H1 (cell line): ENCODE data around the gene GSDMA.

Experiments
- ASH2L ChIP-seq: fragments of 200-600, 300-600 bp; sonication (generic); IDR thresholded peaks from one replicate; pipeline ENCODE4 v1.7.1; 2017; ENCODE audit warnings: low read length
- CEBPB ChIP-seq: IDR thresholded peaks from 2 replicates; pipeline ENCODE4 v1.6.1; 2012; ENCODE audit warnings: low read depth, low read length
- CREB1 ChIP-seq: IDR thresholded peaks from 2 replicates; pipeline ENCODE4 v1.6.1; 2012; ENCODE audit warnings: inconsistent platforms
- EP300 ChIP-seq, 2 experiments: IDR thresholded peaks; 1 replicate in 1 of 2; 2 replicates in 1 of 2; pipeline ENCODE4 v1.6.1; 2011 to 2012; ENCODE audit warnings: low read depth in 2 of 2, low read length in 2 of 2, mild to moderate bottlenecking in 2 of 2, borderline replicate concordance in 1 of 2, inconsistent platforms in 1 of 2, moderate library complexity in 1 of 2
- GTF2F1 ChIP-seq: IDR thresholded peaks from 2 replicates; pipeline ENCODE4 v1.6.1; 2012; ENCODE audit warnings: low read depth, low read length, improper control_type of control experiment, borderline replicate concordance
- PHF8 ChIP-seq: fragments of 200-600 bp; sonication (generic); conservative IDR thresholded peaks from 2 replicates; pipeline ENCODE4 v1.7.1; 2012; ENCODE audit warnings: low read depth, mild to moderate bottlenecking, inconsistent platforms, low read length, moderate library complexity
- POLR2A ChIP-seq, 2 experiments: IDR thresholded peaks; 1 replicate in 1 of 2; 2 replicates in 1 of 2; pipeline ENCODE4 v1.6.1; 2011; ENCODE audit warnings: low read depth in 2 of 2, low read length in 2 of 2, mild to moderate bottlenecking in 2 of 2; ENCODE audit errors: control extremely low read depth in 1 of 2
- POLR2AphosphoS5 ChIP-seq: IDR thresholded peaks from 2 replicates; pipeline ENCODE4 v1.6.1; 2011; ENCODE audit warnings: low read depth, low read length
- POU5F1 ChIP-seq: IDR thresholded peaks from 2 replicates; pipeline ENCODE4 v1.6.1; 2011; ENCODE audit warnings: low read depth, mild to moderate bottlenecking, low read length, moderate library complexity
- RNF2 ChIP-seq: fragments of 200-900, 300-1000 bp; sonication (generic); IDR thresholded peaks from 2 replicates; pipeline ENCODE4 v1.7.1; 2016; ENCODE audit warnings: borderline replicate concordance, low read depth, mild to moderate bottlenecking, antibody characterized with exemption, low read length; ENCODE audit not compliant: poor library complexity, severe bottlenecking; ENCODE audit errors: missing control alignments
- TF ChIP-seq, protein P1 (sequence below), 3 experiments: IDR thresholded peaks; 1 replicate in 2 of 3; 2 replicates in 1 of 3; pipeline versions ENCODE4 v1.5.1 to v1.6.1; 2011; ENCODE audit warnings: low read length in 3 of 3, mild to moderate bottlenecking in 3 of 3, inconsistent platforms in 2 of 3, low read depth in 1 of 3, moderate library complexity in 1 of 3; ENCODE audit not compliant: insufficient read depth in 1 of 3; ENCODE audit errors: control extremely low read depth in 1 of 3

DNA sequence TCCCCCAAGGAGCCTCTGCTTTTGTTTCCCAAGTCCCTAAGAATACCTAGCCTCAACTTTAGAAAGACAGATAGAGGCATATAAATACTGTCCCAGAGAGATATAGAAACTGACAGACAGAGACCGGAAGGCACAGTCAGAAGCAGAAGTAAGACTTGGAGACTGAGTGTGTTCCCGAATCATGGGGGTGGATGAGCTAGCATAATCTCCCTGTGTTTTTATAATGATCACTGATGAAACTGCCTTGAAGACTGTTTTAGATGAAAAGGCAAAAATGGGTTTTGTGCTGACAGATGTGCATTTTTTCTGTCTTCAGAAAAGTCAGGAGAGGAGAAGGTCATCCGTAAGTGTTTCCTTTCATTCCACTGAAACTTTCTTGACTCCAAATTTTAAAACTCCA is 9.5 kb downstream of the GSDMA start:
- TF ChIP-seq CEBPB (no peak), EP300 (IDR thresholded peaks at IDR 0.05; ENCODE audit: borderline replicate concordance in 1 of 2, low read depth in 2 of 2, low read length in 2 of 2) (no peak), RNF2 (no peak), CREB1 (no peak), POU5F1 (no peak), ASH2L (no peak), POLR2AphosphoS5 (no peak), POLR2A (IDR thresholded peaks at IDR 0.05; ENCODE audit: control extremely low read depth in 1 of 2, low read depth in 2 of 2, low read length in 2 of 2) (no peak), PHF8 (no peak), GTF2F1 (no peak)
- TF ChIP-seq, protein P1, sequence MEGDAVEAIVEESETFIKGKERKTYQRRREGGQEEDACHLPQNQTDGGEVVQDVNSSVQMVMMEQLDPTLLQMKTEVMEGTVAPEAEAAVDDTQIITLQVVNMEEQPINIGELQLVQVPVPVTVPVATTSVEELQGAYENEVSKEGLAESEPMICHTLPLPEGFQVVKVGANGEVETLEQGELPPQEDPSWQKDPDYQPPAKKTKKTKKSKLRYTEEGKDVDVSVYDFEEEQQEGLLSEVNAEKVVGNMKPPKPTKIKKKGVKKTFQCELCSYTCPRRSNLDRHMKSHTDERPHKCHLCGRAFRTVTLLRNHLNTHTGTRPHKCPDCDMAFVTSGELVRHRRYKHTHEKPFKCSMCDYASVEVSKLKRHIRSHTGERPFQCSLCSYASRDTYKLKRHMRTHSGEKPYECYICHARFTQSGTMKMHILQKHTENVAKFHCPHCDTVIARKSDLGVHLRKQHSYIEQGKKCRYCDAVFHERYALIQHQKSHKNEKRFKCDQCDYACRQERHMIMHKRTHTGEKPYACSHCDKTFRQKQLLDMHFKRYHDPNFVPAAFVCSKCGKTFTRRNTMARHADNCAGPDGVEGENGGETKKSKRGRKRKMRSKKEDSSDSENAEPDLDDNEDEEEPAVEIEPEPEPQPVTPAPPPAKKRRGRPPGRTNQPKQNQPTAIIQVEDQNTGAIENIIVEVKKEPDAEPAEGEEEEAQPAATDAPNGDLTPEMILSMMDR (IDR thresholded peaks at IDR 0.05; ENCODE audit: control extremely low read depth in 1 of 3, insufficient read depth in 1 of 3, low read depth in 1 of 3, low read length in 3 of 3): no peak
